Parathyroid adenoma (tissue), 2 donors: ENCODE results near the gene EPHA5.

Experiments
- H2AFZ ChIP-seq: fragments of 300-600 bp; sonication (generic); one replicate; pipeline ENCODE4 v1.7.0; 2017; ENCODE audit warnings: antibody characterized with exemption, mild to moderate bottlenecking
- H3K27ac ChIP-seq: fragments of 300-600 bp; sonication (generic); one replicate; pipeline ENCODE4 v1.7.0; 2017
- H3K27me3 ChIP-seq: fragments of 300-600 bp; sonication (generic); one replicate; pipeline ENCODE4 v1.7.0; 2017; ENCODE audit warnings: low read length; ENCODE audit not compliant: control insufficient read depth, insufficient read depth
- H3K36me3 ChIP-seq: fragments of 300-600 bp; sonication (generic); one replicate; pipeline ENCODE4 v1.7.0; 2017; ENCODE audit warnings: low read length; ENCODE audit not compliant: control insufficient read depth, insufficient read depth
- H3K4me1 ChIP-seq: fragments of 300-600 bp; sonication (generic); one replicate; pipeline ENCODE4 v1.7.0; 2017; ENCODE audit warnings: control low read depth
- H3K4me2 ChIP-seq: fragments of 300-600 bp; sonication (generic); one replicate; pipeline ENCODE4 v1.7.0; 2017; ENCODE audit warnings: low read length
- H3K4me3 ChIP-seq: fragments of 300-600 bp; sonication (generic); one replicate; pipeline ENCODE4 v1.7.0; 2017; ENCODE audit warnings: low read depth, low read length
- H3K79me2 ChIP-seq: fragments of 300-600 bp; sonication (generic); one replicate; pipeline ENCODE4 v1.7.0; 2017; ENCODE audit warnings: control low read depth
- H3K9ac ChIP-seq: fragments of 300-600 bp; sonication (generic); one replicate; pipeline ENCODE4 v1.7.0; 2017; ENCODE audit warnings: mild to moderate bottlenecking
- H3K9me3 ChIP-seq: fragments of 300-600 bp; sonication (generic); one replicate; pipeline ENCODE4 v1.7.0; 2017; ENCODE audit warnings: low read length; ENCODE audit not compliant: control insufficient read depth
- TF ChIP-seq, protein P1 (sequence below): fragments of 300-600 bp; sonication (generic); IDR thresholded peaks from one replicate; pipeline ENCODE4 v1.7.0; 2017; ENCODE audit warnings: antibody characterized with exemption, mild to moderate bottlenecking
- donor health status: primary hyperparathyroidism.

EPHA5 gene

DNA sequence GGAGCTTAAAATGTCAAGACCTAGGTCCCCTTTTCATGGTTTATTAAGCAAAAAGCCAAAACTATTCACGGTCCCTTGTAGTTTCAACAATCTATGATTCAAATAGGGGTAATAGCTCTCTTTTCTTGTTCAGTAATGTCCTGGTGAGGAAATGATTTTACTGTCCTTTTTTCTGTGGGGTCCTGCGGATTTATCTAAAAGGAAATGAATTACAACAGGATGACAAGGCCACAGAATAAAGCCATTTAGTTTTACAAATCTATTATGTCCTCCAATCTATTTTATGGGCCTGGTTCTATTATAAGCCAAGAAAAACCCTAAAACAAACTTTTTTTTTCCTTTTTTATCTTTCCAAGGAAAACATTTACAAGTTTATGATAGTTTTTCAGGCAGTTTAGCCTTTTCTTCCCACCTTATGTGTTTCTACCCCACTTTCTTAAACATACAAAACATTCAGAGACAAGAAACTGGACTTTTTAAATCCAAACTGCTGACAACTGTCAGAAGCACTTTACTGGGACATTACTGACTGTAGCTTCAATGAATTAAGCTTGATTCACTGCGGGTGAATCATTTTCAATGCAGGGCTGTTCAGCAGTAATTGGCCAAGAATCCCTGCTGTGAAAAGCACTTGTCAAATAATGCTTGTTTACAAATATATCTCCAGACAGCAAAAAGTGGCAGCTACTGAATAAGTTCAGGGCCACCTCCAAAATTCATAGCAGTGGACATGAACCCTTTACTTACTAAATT lies 4.3 kb downstream of the EPHA5 start:
- Histone ChIP-seq H2AFZ (no peak overlapping the region), H3K4me1 (no peaks in the 10 kb centered on the region), H3K9ac (no peak overlapping the region), H3K9me3 (no peaks in the 10 kb centered on the region), H3K27me3 (peaks cover 18% of the 10 kb centered on the region), H3K4me2 (no peak overlapping the region), H3K79me2 (no peaks in the 10 kb centered on the region), H3K4me3 (no peak overlapping the region), H3K36me3 (no peaks in the 10 kb centered on the region), H3K27ac (no peak overlapping the region)
- TF ChIP-seq, protein P1, sequence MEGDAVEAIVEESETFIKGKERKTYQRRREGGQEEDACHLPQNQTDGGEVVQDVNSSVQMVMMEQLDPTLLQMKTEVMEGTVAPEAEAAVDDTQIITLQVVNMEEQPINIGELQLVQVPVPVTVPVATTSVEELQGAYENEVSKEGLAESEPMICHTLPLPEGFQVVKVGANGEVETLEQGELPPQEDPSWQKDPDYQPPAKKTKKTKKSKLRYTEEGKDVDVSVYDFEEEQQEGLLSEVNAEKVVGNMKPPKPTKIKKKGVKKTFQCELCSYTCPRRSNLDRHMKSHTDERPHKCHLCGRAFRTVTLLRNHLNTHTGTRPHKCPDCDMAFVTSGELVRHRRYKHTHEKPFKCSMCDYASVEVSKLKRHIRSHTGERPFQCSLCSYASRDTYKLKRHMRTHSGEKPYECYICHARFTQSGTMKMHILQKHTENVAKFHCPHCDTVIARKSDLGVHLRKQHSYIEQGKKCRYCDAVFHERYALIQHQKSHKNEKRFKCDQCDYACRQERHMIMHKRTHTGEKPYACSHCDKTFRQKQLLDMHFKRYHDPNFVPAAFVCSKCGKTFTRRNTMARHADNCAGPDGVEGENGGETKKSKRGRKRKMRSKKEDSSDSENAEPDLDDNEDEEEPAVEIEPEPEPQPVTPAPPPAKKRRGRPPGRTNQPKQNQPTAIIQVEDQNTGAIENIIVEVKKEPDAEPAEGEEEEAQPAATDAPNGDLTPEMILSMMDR: no peak

DNA sequence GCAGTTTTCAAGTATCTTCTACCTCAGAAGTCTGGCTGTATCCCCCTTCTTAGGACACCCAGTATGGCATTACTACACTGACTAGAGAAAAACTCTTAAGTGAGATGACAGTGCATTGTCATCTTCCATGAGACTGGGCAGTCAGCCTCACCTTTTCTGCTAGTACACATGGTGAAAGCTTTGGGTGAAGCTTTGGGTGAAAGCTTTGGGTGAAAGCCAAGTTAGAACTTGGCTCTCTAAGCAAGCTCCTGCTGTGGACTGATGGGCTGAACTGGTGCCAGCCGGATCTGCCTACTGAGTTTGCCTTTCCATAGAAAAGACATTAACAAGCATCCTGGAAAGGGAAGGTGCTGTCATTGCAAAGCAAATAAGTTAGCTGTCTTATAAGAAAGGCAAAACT lies 8.8 kb downstream of the EPHA5 start:
- Histone ChIP-seq H3K27me3 (peaks cover 4% of the 10 kb centered on the region), H3K9me3 (no peaks in the 10 kb centered on the region), H2AFZ (no peak overlapping the region), H3K4me2 (no peak overlapping the region), H3K79me2 (no peaks in the 10 kb centered on the region), H3K9ac (no peak overlapping the region), H3K27ac (no peak overlapping the region), H3K4me1 (no peaks in the 10 kb centered on the region), H3K36me3 (no peaks in the 10 kb centered on the region), H3K4me3 (no peak overlapping the region)
- TF ChIP-seq, protein P1: no peak

- H3K4me3 ChIP-seq: no peak overlapping the region
- H3K79me2 ChIP-seq: no peaks in the 10 kb centered on the region
- no peak overlapping the region for H3K27ac ChIP-seq
- H3K9me3 ChIP-seq: no peaks in the 10 kb centered on the region
- H2AFZ ChIP-seq: no peak overlapping the region
- TF ChIP-seq, protein P1: no peak
- no peak overlapping the region for H3K4me2 ChIP-seq
- H3K9ac ChIP-seq: no peak overlapping the region
- no peaks in the 10 kb centered on the region for H3K27me3 ChIP-seq
- no peaks in the 10 kb centered on the region for H3K4me1 ChIP-seq
- H3K36me3 ChIP-seq: no peaks in the 10 kb centered on the region
These were observed 12.2 kb downstream of the EPHA5 start for GRCh38 chr4:65658117-65658516.

GRCh38 chr4:65656008-65656407 lies 14.3 kb downstream of the EPHA5 start:
- TF ChIP-seq, protein P1: no peak
- Histone ChIP-seq H3K9me3 (no peaks in the 10 kb centered on the region), H2AFZ (no peak overlapping the region), H3K4me2 (no peak overlapping the region), H3K4me1 (no peaks in the 10 kb centered on the region), H3K27me3 (no peaks in the 10 kb centered on the region), H3K9ac (no peak overlapping the region), H3K79me2 (no peaks in the 10 kb centered on the region), H3K36me3 (no peaks in the 10 kb centered on the region), H3K27ac (no peak overlapping the region), H3K4me3 (no peak overlapping the region)

DNA sequence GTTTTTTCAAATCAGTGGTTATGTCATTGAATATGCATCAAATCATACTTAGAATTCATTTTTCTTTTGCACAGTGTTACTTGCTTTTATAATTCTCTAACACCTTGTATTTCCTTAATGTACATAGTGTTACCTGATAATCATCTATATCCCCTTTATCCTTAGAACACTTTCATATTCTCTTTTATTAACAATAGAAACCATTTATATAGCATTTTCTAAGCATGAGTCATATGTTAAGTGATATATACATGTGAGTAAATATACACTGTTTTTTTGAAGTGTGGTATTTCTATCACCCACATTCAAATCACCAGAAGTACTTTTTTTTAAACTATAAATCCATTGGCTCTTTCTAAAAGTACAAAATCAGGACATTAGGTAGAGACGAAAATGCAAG lies 15.3 kb downstream of the EPHA5 start:
- no peak overlapping the region for H3K4me2 ChIP-seq
- H3K79me2 ChIP-seq: no peaks in the 10 kb centered on the region
- H3K36me3 ChIP-seq: no peaks in the 10 kb centered on the region
- H3K4me1 ChIP-seq: no peaks in the 10 kb centered on the region
- no peak overlapping the region for H3K4me3 ChIP-seq
- H3K27me3 ChIP-seq: no peaks in the 10 kb centered on the region
- TF ChIP-seq, protein P1: no peak
- no peak overlapping the region for H2AFZ ChIP-seq
- H3K27ac ChIP-seq: no peak overlapping the region
- H3K9me3 ChIP-seq: no peaks in the 10 kb centered on the region
- no peak overlapping the region for H3K9ac ChIP-seq
